CD14-positive monocyte (primary cell): ENCODE measurements around the gene SERPINA12. TPM values are rescaled to one million over a fixed set of nuclear protein-coding genes. Genes with fewer than 3 reads are reported as not detected.

Experiments
- DNase-seq, 3 donors: peaks; one replicate each; pipeline ENCODE4 v3.0.0-alpha.2; 2011 to 2022
- H2AFZ ChIP-seq: 2 replicates; pipeline ENCODE4 v1.6.0; 2012; ENCODE audit warnings: mild to moderate bottlenecking, low read depth, low read length, inconsistent platforms; ENCODE audit not compliant: insufficient read depth, poor library complexity, severe bottlenecking
- H3K27ac ChIP-seq, 2 donors: 1 replicate in 1 of 2; 2 replicates in 1 of 2; pipeline ENCODE4 v1.5.1; 2012 to 2013; ENCODE audit warnings: low read length in 2 of 2, control low read depth in 1 of 2, inconsistent platforms in 1 of 2, low read depth in 1 of 2, mild to moderate bottlenecking in 1 of 2
- H3K27me3 ChIP-seq, 2 donors: one replicate each; pipeline versions ENCODE4 v1.6.0 to v1.6.1; 2011 to 2013; ENCODE audit warnings: low read length in 2 of 2; ENCODE audit not compliant: control insufficient read depth in 2 of 2, insufficient read depth in 2 of 2
- H3K36me3 ChIP-seq, 2 donors: replicated peaks in 1 of 2; 1 replicate in 1 of 2; 2 replicates in 1 of 2; pipeline versions ENCODE4 v1.5.1 to v1.6.1; 2012 to 2013; ENCODE audit warnings: low read length in 2 of 2, control low read depth in 1 of 2, inconsistent platforms in 1 of 2, mild to moderate bottlenecking in 1 of 2; ENCODE audit not compliant: insufficient read depth in 2 of 2, control insufficient read depth in 1 of 2
- H3K4me1 ChIP-seq, 2 donors: 1 replicate in 1 of 2; 2 replicates in 1 of 2; pipeline versions ENCODE4 v1.5.1 to v1.6.1; 2012 to 2013; ENCODE audit warnings: low read length in 2 of 2, control low read depth in 1 of 2, inconsistent platforms in 1 of 2, mild to moderate bottlenecking in 1 of 2, moderate library complexity in 1 of 2; ENCODE audit not compliant: insufficient read depth in 2 of 2, control insufficient read depth in 1 of 2
- H3K4me2 ChIP-seq: replicated peaks from 2 replicates; pipeline ENCODE3; 2012; ENCODE audit warnings: low read length, moderate library complexity, mild to moderate bottlenecking; ENCODE audit not compliant: poor library complexity, severe bottlenecking; ENCODE audit errors: extremely low read depth
- H3K4me3 ChIP-seq, 3 experiments: fragments of 200-600 bp in 1 of 3; sonication (generic) in 1 of 3; replicated peaks in 1 of 3; 1 replicate in 2 of 3; 2 replicates in 1 of 3; pipeline ENCODE4 v1.5.1; 2011 to 2013; ENCODE audit warnings: low read length in 3 of 3, mild to moderate bottlenecking in 3 of 3, control low read depth in 2 of 3, low read depth in 2 of 3, inconsistent platforms in 1 of 3, moderate library complexity in 1 of 3
- H3K79me2 ChIP-seq: 2 replicates; pipeline ENCODE4 v1.6.0; 2012; ENCODE audit warnings: mild to moderate bottlenecking, control low read depth, inconsistent platforms, low read length, moderate library complexity; ENCODE audit not compliant: insufficient read depth
- H3K9ac ChIP-seq: 2 replicates; pipeline ENCODE4 v1.6.0; 2017; ENCODE audit warnings: low read length, mild to moderate bottlenecking; ENCODE audit not compliant: insufficient read depth, poor library complexity, severe bottlenecking
- H3K9me3 ChIP-seq, 2 donors: replicated peaks in 1 of 2; 1 replicate in 1 of 2; 2 replicates in 1 of 2; pipeline versions ENCODE4 v1.5.1 to v1.6.1; 2012 to 2013; ENCODE audit warnings: low read length in 2 of 2, control low read depth in 1 of 2; ENCODE audit not compliant: control insufficient read depth in 1 of 2, insufficient read depth in 1 of 2
- H4K20me1 ChIP-seq: 2 replicates; pipeline ENCODE4 v1.6.0; 2012; ENCODE audit warnings: mild to moderate bottlenecking, low read length, control low read depth, moderate library complexity; ENCODE audit not compliant: insufficient read depth
- H3K27ac Mint-ChIP-seq, 7 donors: one replicate each; pipeline ENCODE4 v1.8.0; 2020; ENCODE audit warnings: mild to moderate bottlenecking in 7 of 7, mixed read lengths in 7 of 7, moderate library complexity in 6 of 7, inconsistent platforms in 2 of 7
- H3K27me3 Mint-ChIP-seq, 3 donors: one replicate each; pipeline ENCODE4 v1.8.0; 2021 to 2022; ENCODE audit warnings: low read depth in 3 of 3, mild to moderate bottlenecking in 3 of 3, mixed read lengths in 3 of 3, moderate library complexity in 3 of 3, inconsistent platforms in 1 of 3
- H3K36me3 Mint-ChIP-seq, 2 donors: one replicate each; pipeline ENCODE4 v1.8.0; 2020; ENCODE audit warnings: mixed read lengths in 2 of 2, inconsistent platforms in 1 of 2, mild to moderate bottlenecking in 1 of 2
- H3K4me1 Mint-ChIP-seq: one replicate; pipeline ENCODE4 v1.8.0; 2020; ENCODE audit warnings: mild to moderate bottlenecking, mixed read lengths
- H3K4me3 Mint-ChIP-seq, 2 donors: one replicate each; pipeline ENCODE4 v1.8.0; 2020; ENCODE audit warnings: mild to moderate bottlenecking in 2 of 2, mixed read lengths in 2 of 2, moderate library complexity in 1 of 2
- H3K9me3 Mint-ChIP-seq, 7 donors: one replicate each; pipeline ENCODE4 v1.8.0; 2020 to 2022; ENCODE audit warnings: mixed read lengths in 7 of 7, mild to moderate bottlenecking in 6 of 7, moderate library complexity in 6 of 7, inconsistent platforms in 2 of 7
- CTCF ChIP-seq: fragments of 200-600 bp; IDR thresholded peaks from one replicate; pipeline ENCODE4 v1.8.0; 2022; ENCODE audit warnings: antibody characterized with exemption, mild to moderate bottlenecking
- WGBS: methylation state at CpG from one replicate; pipeline ENCODE4 v1.1.5; 2013; ENCODE audit warnings: missing lambda C conversion rate; ENCODE audit not compliant: insufficient coverage; 5-methylcytosine and 5-hydroxymethylcytosine counted together
- intact Hi-C, 2 donors: fragments of 100-400 bp; cut with micrococcal nuclease; formaldehyde crosslinking; loops; one replicate each; pipeline versions ENCODE4 v1.15.0 to v1.15.1; 2023
- polyA plus RNA-seq, 3 donors: library from polyadenylated mRNA; depleted of rRNA in 1 of 3; unstranded in 2 of 3; stranded (reverse) in 1 of 3; fragments of 300-500 nt in 2 of 3; fragments of >200 nt in 1 of 3; fragmentation: Illumina TruSeq in 2 of 3; gene quantifications; 1 replicate in 2 of 3; 2 replicates in 1 of 3; pipeline ENCODE4 v1.2.3, GENCODE V29; 2012 to 2021

The SERPINA12 gene
- polyA plus RNA-seq, 3 donors, result not detected

DNA sequence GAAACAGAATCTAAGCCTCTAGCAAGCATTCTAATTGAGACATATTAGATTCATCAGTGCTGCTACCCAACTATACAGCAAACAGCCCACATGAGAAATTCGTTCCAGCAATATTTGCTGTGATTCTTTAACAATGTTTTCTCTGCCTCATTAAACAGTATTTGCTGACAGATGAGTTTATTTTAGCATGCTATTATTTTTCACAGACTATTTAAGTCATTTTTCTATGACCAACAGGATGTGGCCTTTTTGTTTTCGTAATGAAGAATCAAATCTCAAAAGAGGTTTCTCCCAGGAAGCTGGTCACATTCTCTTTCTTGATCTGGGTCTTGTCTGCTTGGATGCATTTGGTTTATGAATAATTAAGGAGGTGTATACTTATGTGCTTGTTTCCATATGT is 23.2 kb upstream of the SERPINA12 start:
- Histone ChIP-seq H3K9ac (no peak overlapping the region), H3K4me1 (no peaks in the 10 kb centered on the region), H3K27me3 (peaks cover 0 to 4% of the 10 kb centered on the region in 2 donors), H3K4me2 (no peak overlapping the region), H3K36me3 (no peaks in the 10 kb centered on the region), H3K4me3 (no peak overlapping the region), H3K9me3 (no peaks in the 10 kb centered on the region), H2AFZ (no peak overlapping the region), H3K27ac (no peak overlapping the region), H3K79me2 (no peaks in the 10 kb centered on the region), H4K20me1 (no peaks in the 10 kb centered on the region)
- intact Hi-C loops, result no loop called here
- Mint-ChIP-seq H3K27me3 (peaks cover 2 to 5% (median 4%) of the 10 kb centered on the region in 3 donors), H3K4me3 (no peak overlapping the region), H3K9me3 (peaks cover 0 to 4% (median 1%) of the 10 kb centered on the region in 7 donors), H3K36me3 (no peaks in the 10 kb centered on the region), H3K4me1 (no peaks in the 10 kb centered on the region), H3K27ac (no peak overlapping the region)
- no CpG with 5 or more reads among the region's 2 CpGs for WGBS
- DNase-seq, result no peak
- TF ChIP-seq CTCF, result no peak

DNA sequence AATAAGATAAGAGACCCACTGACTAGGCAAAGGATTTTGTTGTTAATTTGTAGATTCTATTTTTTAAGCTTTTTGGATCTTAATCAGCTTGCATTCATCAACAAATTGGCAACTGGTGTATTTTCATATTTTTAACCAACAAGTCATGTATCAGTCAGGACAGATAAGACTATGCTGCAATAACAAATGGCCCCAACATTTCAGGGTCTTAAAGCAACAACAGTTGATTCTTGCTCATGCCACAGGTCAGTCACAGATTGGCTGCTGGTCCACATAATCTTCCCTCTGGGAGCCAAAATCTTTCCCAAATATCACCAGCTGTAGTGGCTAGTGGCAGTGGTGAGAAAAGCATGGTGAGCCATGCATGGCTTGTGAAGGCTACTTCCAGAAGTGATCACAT is 21.9 kb upstream of the SERPINA12 start:
- no peak overlapping the region for H3K4me2 ChIP-seq
- no peaks in the 10 kb centered on the region for H3K4me1 ChIP-seq
- H4K20me1 ChIP-seq, result no peaks in the 10 kb centered on the region
- DNase-seq, result no peak
- no peaks in the 10 kb centered on the region for H3K79me2 ChIP-seq
- intact Hi-C loops, result no loop called here
- no peaks in the 10 kb centered on the region for H3K4me1 Mint-ChIP-seq
- no peak for TF ChIP-seq CTCF
- H3K27me3 Mint-ChIP-seq, result peaks cover 2 to 8% (median 7%) of the 10 kb centered on the region in 3 donors
- H3K27ac ChIP-seq, result no peak overlapping the region
- no peak overlapping the region for H3K4me3 ChIP-seq
- no peaks in the 10 kb centered on the region for H3K36me3 ChIP-seq
- peaks cover 0 to 4% of the 10 kb centered on the region in 2 donors for H3K27me3 ChIP-seq
- H2AFZ ChIP-seq, result no peak overlapping the region
- peaks cover 0 to 5% (median 2%) of the 10 kb centered on the region in 7 donors for H3K9me3 Mint-ChIP-seq
- no peak overlapping the region for H3K27ac Mint-ChIP-seq
- no peak overlapping the region for H3K4me3 Mint-ChIP-seq
- H3K9ac ChIP-seq, result no peak overlapping the region
- no peaks in the 10 kb centered on the region for H3K36me3 Mint-ChIP-seq
- no peaks in the 10 kb centered on the region for H3K9me3 ChIP-seq
